ENCODE measurements around the gene ZNF646.

The ZNF646 gene

DNA sequence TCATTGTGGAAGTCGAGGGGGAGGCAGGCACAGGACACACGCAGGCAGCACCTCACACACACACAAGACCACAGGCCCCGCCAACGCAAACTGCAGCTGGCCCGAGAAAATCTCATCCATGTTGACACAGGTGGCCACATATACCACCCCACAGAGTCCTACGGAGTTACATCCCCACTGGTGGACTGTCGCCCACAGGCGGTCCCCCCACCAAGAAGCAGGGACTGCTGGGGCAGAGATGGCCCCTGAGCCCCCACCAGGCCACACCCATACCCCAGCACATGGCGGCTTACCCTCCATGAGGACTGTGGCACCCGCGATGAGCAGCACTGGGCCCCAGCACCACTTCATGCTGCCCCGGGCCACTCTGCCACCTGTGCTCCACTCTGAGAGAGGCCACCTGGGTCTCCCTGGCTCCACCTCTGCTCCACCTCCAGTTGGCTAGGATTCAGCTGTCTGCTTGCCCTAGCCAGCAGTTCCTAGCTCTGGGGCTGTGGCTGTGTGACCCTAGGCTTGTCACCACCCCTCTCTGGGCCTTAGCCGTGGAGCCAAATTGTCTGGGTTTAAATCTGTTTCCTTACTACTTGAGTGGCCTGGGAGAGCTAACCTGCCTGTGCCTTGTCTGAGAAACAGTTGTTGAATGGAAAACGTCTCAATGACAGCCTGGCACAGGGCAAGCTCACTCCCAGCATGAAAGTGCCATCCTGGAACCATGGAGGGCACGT lies 14.4 kb downstream of the ZNF646 start, which contains the start of gene PRSS53:
Gene PRSS53, minus strand, starts transcription at position 485 of the 725 bp plus-strand sequence. Its CDS starts 134 bp downstream, at position 351.
- Histone ChIP-seq H3K9me2 (replicated peaks; ENCODE audit: control insufficient read depth, low read length) (no peaks in the 10 kb centered on the region), H3K79me2 (ENCODE audit: control insufficient read depth, low read length) (peaks cover 19% of the 10 kb centered on the region), H3K9me3 (ENCODE audit: control insufficient read depth, insufficient read depth, low read length) (no peaks in the 10 kb centered on the region), H3K27me3 (ENCODE audit: control insufficient read depth, low read length) (no peaks in the 10 kb centered on the region), H3K4me2 (ENCODE audit: low read length) (no peak within 1 kb of the TSS), H3K27ac (ENCODE audit: low read depth, low read length) (no peak within 1 kb of the TSS), H4K20me1 (ENCODE audit: control insufficient read depth, insufficient read depth, low read depth, low read length) (no peaks in the 10 kb centered on the region), H3K4me3 (ENCODE audit: low read length) (no peak within 1 kb of the TSS), H3K36me3 (ENCODE audit: control insufficient read depth, low read length) (peaks cover 37% of the 10 kb centered on the region), H3K4me1 (ENCODE audit: control insufficient read depth, low read length) (peaks cover 10% of the 10 kb centered on the region), H3F3A (ENCODE audit: control insufficient read depth, insufficient read depth) (no peaks in the 10 kb centered on the region)
- no peak for TF ChIP-seq EZH2phosphoT487 (IDR thresholded peaks at IDR 0.05; ENCODE audit: borderline replicate concordance, low read length)
- TF ChIP-seq, protein P1, sequence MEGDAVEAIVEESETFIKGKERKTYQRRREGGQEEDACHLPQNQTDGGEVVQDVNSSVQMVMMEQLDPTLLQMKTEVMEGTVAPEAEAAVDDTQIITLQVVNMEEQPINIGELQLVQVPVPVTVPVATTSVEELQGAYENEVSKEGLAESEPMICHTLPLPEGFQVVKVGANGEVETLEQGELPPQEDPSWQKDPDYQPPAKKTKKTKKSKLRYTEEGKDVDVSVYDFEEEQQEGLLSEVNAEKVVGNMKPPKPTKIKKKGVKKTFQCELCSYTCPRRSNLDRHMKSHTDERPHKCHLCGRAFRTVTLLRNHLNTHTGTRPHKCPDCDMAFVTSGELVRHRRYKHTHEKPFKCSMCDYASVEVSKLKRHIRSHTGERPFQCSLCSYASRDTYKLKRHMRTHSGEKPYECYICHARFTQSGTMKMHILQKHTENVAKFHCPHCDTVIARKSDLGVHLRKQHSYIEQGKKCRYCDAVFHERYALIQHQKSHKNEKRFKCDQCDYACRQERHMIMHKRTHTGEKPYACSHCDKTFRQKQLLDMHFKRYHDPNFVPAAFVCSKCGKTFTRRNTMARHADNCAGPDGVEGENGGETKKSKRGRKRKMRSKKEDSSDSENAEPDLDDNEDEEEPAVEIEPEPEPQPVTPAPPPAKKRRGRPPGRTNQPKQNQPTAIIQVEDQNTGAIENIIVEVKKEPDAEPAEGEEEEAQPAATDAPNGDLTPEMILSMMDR (IDR thresholded peaks at IDR 0.05; ENCODE audit: low read depth, low read length, poor library complexity, severe bottlenecking), result no peak

- no peaks in the 10 kb centered on the region for H3K9me3 ChIP-seq (ENCODE audit: control insufficient read depth, insufficient read depth, low read length)
- H3K27me3 ChIP-seq (ENCODE audit: control insufficient read depth, low read length), result no peaks in the 10 kb centered on the region
- no peak overlapping the region for H3K4me3 ChIP-seq (ENCODE audit: low read length)
- no peaks in the 10 kb centered on the region for H3K9me2 ChIP-seq (replicated peaks; ENCODE audit: control insufficient read depth, low read length)
- TF ChIP-seq EZH2phosphoT487 (IDR thresholded peaks at IDR 0.05; ENCODE audit: borderline replicate concordance, low read length), result no peak
- TF ChIP-seq, protein P1 (IDR thresholded peaks at IDR 0.05; ENCODE audit: low read depth, low read length, poor library complexity, severe bottlenecking), result no peak
- H3K4me2 ChIP-seq (ENCODE audit: low read length), result no peak overlapping the region
- no peak overlapping the region for H3K27ac ChIP-seq (ENCODE audit: low read depth, low read length)
- peaks cover 32% of the 10 kb centered on the region for H3K36me3 ChIP-seq (ENCODE audit: control insufficient read depth, low read length)
- peaks cover 10% of the 10 kb centered on the region for H3K4me1 ChIP-seq (ENCODE audit: control insufficient read depth, low read length)
- H4K20me1 ChIP-seq (ENCODE audit: control insufficient read depth, insufficient read depth, low read depth, low read length), result no peaks in the 10 kb centered on the region
- H3F3A ChIP-seq (ENCODE audit: control insufficient read depth, insufficient read depth), result no peaks in the 10 kb centered on the region
- peaks cover 24% of the 10 kb centered on the region for H3K79me2 ChIP-seq (ENCODE audit: control insufficient read depth, low read length)
Measured at GRCh38 chr16:31089199-31089598, 15.0 kb downstream of the ZNF646 start.

GRCh38 chr16:31090540-31090939 lies 16.3 kb downstream of the ZNF646 start:
- Histone ChIP-seq H3K27me3 (ENCODE audit: control insufficient read depth, low read length) (no peaks in the 10 kb centered on the region), H3K9me3 (ENCODE audit: control insufficient read depth, insufficient read depth, low read length) (no peaks in the 10 kb centered on the region), H3K4me1 (ENCODE audit: control insufficient read depth, low read length) (peaks cover 13% of the 10 kb centered on the region), H3K9me2 (replicated peaks; ENCODE audit: control insufficient read depth, low read length) (no peaks in the 10 kb centered on the region), H3K4me3 (ENCODE audit: low read length) (no peak overlapping the region), H3K4me2 (ENCODE audit: low read length) (no peak overlapping the region), H3F3A (ENCODE audit: control insufficient read depth, insufficient read depth) (no peaks in the 10 kb centered on the region), H3K27ac (ENCODE audit: low read depth, low read length) (no peak overlapping the region), H4K20me1 (ENCODE audit: control insufficient read depth, insufficient read depth, low read depth, low read length) (no peaks in the 10 kb centered on the region), H3K36me3 (ENCODE audit: control insufficient read depth, low read length) (peaks cover 26% of the 10 kb centered on the region), H3K79me2 (ENCODE audit: control insufficient read depth, low read length) (peaks cover 30% of the 10 kb centered on the region)
- TF ChIP-seq, protein P1 (IDR thresholded peaks at IDR 0.05; ENCODE audit: low read depth, low read length, poor library complexity, severe bottlenecking), result no peak
- TF ChIP-seq EZH2phosphoT487 (IDR thresholded peaks at IDR 0.05; ENCODE audit: borderline replicate concordance, low read length), result no peak
